Transverse colon (tissue), 3 donors: ENCODE results near the gene ZNF438.

Source experiments
- CTCF ChIP-seq, 5 experiments: fragments of 200-600 bp in 3 of 5; fragments of 450-650 bp in 2 of 5; sonication (generic) in 3 of 5; IDR thresholded peaks; 1 replicate in 2 of 5; 2 replicates in 3 of 5; pipeline ENCODE4 v1.5.1; 2016 to 2017; ENCODE audit warnings: antibody characterized with exemption in 5 of 5, inconsistent platforms in 3 of 5, mild to moderate bottlenecking in 2 of 5, moderate library complexity in 1 of 5
- POLR2A ChIP-seq: fragments of 450-650 bp; IDR thresholded peaks from one replicate; pipeline ENCODE4 v1.6.1; 2016; ENCODE audit warnings: antibody characterized with exemption, mild to moderate bottlenecking, moderate library complexity

GRCh38 chr10:30817541-30817940 lies 214.1 kb downstream of the ZNF438 start:
- TF ChIP-seq CTCF (IDR thresholded peaks at IDR 0.05) (no peak), POLR2A (no peak)
